Astrocyte (in vitro differentiated cells and primary cell): ENCODE data around the gene PEX14. TPM values are rescaled to one million over a fixed set of nuclear protein-coding genes. Genes with fewer than 3 reads are reported as not detected.

ENCODE experiments used
- DNase-seq: peaks from one replicate; pipeline ENCODE4 v3.0.0-alpha.2; 2010; ENCODE audit warnings: low read depth
- FAIRE-seq: peaks from 2 replicates; lab custom pipeline; 2011; peaks lifted over from hg19 to GRCh38; lab: Jason Lieb, UNC
- H2AFZ ChIP-seq: 2 replicates; pipeline ENCODE4 v1.6.0; 2012; ENCODE audit warnings: low read depth, low read length, inconsistent platforms
- H3K27ac ChIP-seq: 2 replicates; pipeline ENCODE4 v1.5.1; 2011; ENCODE audit warnings: low read depth, low read length, inconsistent platforms
- H3K27me3 ChIP-seq: 2 replicates; pipeline ENCODE4 v1.6.0; 2011; ENCODE audit warnings: low read length, inconsistent platforms; ENCODE audit not compliant: insufficient read depth
- H3K36me3 ChIP-seq: 2 replicates; pipeline ENCODE4 v1.5.1; 2011; ENCODE audit warnings: low read length, inconsistent platforms; ENCODE audit not compliant: insufficient read depth
- H3K4me1 ChIP-seq: 2 replicates; pipeline ENCODE4 v1.5.1; 2011; ENCODE audit warnings: low read length, inconsistent platforms; ENCODE audit not compliant: insufficient read depth
- H3K4me2 ChIP-seq: 2 replicates; pipeline ENCODE4 v1.6.0; 2012; ENCODE audit warnings: low read length, inconsistent platforms
- H3K4me3 ChIP-seq: 2 replicates; pipeline ENCODE4 v1.5.1; 2011; ENCODE audit warnings: low read depth, mild to moderate bottlenecking, low read length, inconsistent platforms; ENCODE audit not compliant: insufficient read depth
- H3K79me2 ChIP-seq: 2 replicates; pipeline ENCODE4 v1.6.0; 2012; ENCODE audit warnings: mild to moderate bottlenecking, low read length, inconsistent platforms; ENCODE audit not compliant: insufficient read depth
- H3K9ac ChIP-seq: 2 replicates; pipeline ENCODE4 v1.6.0; 2012; ENCODE audit warnings: mild to moderate bottlenecking, low read length, inconsistent platforms
- H3K9me3 ChIP-seq: 2 replicates; pipeline ENCODE4 v1.5.1; 2012; ENCODE audit warnings: low read depth, mild to moderate bottlenecking, low read length, inconsistent platforms; ENCODE audit not compliant: insufficient read depth
- H4K20me1 ChIP-seq: 2 replicates; pipeline ENCODE4 v1.6.0; 2012; ENCODE audit warnings: low read length, inconsistent platforms; ENCODE audit not compliant: insufficient read depth
- H3K27ac Mint-ChIP-seq: one replicate; pipeline ENCODE4 v1.8.0; 2021; ENCODE audit warnings: mild to moderate bottlenecking, mixed read lengths; ENCODE audit not compliant: unreplicated experiment
- H3K27me3 Mint-ChIP-seq: one replicate; pipeline ENCODE4 v1.8.0; 2021; ENCODE audit warnings: low read depth, mixed read lengths; ENCODE audit not compliant: unreplicated experiment
- H3K36me3 Mint-ChIP-seq: one replicate; pipeline ENCODE4 v1.8.0; 2021; ENCODE audit warnings: low read depth, mixed read lengths; ENCODE audit not compliant: unreplicated experiment
- H3K4me1 Mint-ChIP-seq: one replicate; pipeline ENCODE4 v1.8.0; 2021; ENCODE audit warnings: low read depth, mixed read lengths; ENCODE audit not compliant: unreplicated experiment
- H3K4me3 Mint-ChIP-seq: one replicate; pipeline ENCODE4 v1.8.0; 2021; ENCODE audit warnings: mild to moderate bottlenecking, moderate library complexity, mixed read lengths; ENCODE audit not compliant: unreplicated experiment
- H3K9me3 Mint-ChIP-seq: one replicate; pipeline ENCODE4 v1.8.0; 2021; ENCODE audit warnings: mild to moderate bottlenecking, mixed read lengths; ENCODE audit not compliant: unreplicated experiment
- CTCF ChIP-seq: IDR thresholded peaks from 2 replicates; pipeline ENCODE4 v1.5.1; 2011; ENCODE audit warnings: low read depth, mild to moderate bottlenecking, inconsistent platforms, low read length, moderate library complexity; ENCODE audit not compliant: insufficient read depth
- EZH2 ChIP-seq: IDR thresholded peaks from 2 replicates; pipeline ENCODE4 v1.6.1; 2012; ENCODE audit warnings: mild to moderate bottlenecking, low read length, inconsistent platforms; ENCODE audit not compliant: insufficient read depth
- total RNA-seq: library from RNA; stranded (reverse); gene quantifications from 2 replicates; pipeline ENCODE4 v1.2.1, GENCODE V29; 2021

Gene PEX14
- total RNA-seq, 1 donor from 2014 or later = 23.3 TPM

GRCh38 chr1:10433790-10434189, 41.0 kb upstream of the PEX14 start:
- Histone ChIP-seq H3K4me3 (no peak overlapping the region), H3K4me2 (no peak overlapping the region), H2AFZ (no peak overlapping the region), H3K4me1 (peaks cover 12% of the 10 kb centered on the region), H3K9me3 (no peaks in the 10 kb centered on the region), H4K20me1 (no peaks in the 10 kb centered on the region), H3K27ac (no peak overlapping the region), H3K9ac (no peak overlapping the region), H3K79me2 (peaks cover 13% of the 10 kb centered on the region), H3K27me3 (no peaks in the 10 kb centered on the region), H3K36me3 (no peaks in the 10 kb centered on the region)
- DNase-seq (no peak), FAIRE-seq (no peak)
- Mint-ChIP-seq H3K27ac (no peak overlapping the region), H3K36me3 (no peaks in the 10 kb centered on the region), H3K27me3 (no peaks in the 10 kb centered on the region), H3K4me1 (peaks cover 8% of the 10 kb centered on the region), H3K4me3 (no peak overlapping the region), H3K9me3 (no peaks in the 10 kb centered on the region)
- no peak for TF ChIP-seq CTCF
- TF ChIP-seq EZH2 = no peak

- H3K27me3 ChIP-seq = no peaks in the 10 kb centered on the region
- Mint-ChIP-seq H3K36me3 (no peaks in the 10 kb centered on the region), H3K4me3 (no peak overlapping the region), H3K27ac (no peak overlapping the region), H3K27me3 (no peaks in the 10 kb centered on the region), H3K9me3 (no peaks in the 10 kb centered on the region), H3K4me1 (peaks cover 8% of the 10 kb centered on the region)
- H3K36me3 ChIP-seq = no peaks in the 10 kb centered on the region
- no peak overlapping the region for H3K9ac ChIP-seq
- H3K79me2 ChIP-seq = peaks cover 13% of the 10 kb centered on the region
- TF ChIP-seq EZH2 = no peak
- no peak for TF ChIP-seq CTCF
- no peaks in the 10 kb centered on the region for H4K20me1 ChIP-seq
- no peak for DNase-seq
- H3K4me3 ChIP-seq = no peak overlapping the region
- no peaks in the 10 kb centered on the region for H3K9me3 ChIP-seq
- peaks cover 12% of the 10 kb centered on the region for H3K4me1 ChIP-seq
- FAIRE-seq = no peak
- H2AFZ ChIP-seq = no peak overlapping the region
- no peak overlapping the region for H3K4me2 ChIP-seq
- no peak overlapping the region for H3K27ac ChIP-seq
Observed at GRCh38 chr1:10434590-10434989, 40.2 kb upstream of the PEX14 start.

GRCh38 chr1:10437052-10437451, 37.7 kb upstream of the PEX14 start:
- Histone ChIP-seq H3K27me3 (no peaks in the 10 kb centered on the region), H3K4me1 (no peaks in the 10 kb centered on the region), H3K4me2 (no peak overlapping the region), H3K27ac (no peak overlapping the region), H3K36me3 (no peaks in the 10 kb centered on the region), H2AFZ (no peak overlapping the region), H4K20me1 (no peaks in the 10 kb centered on the region), H3K9me3 (no peaks in the 10 kb centered on the region), H3K9ac (no peak overlapping the region), H3K4me3 (no peak overlapping the region), H3K79me2 (peaks cover 6% of the 10 kb centered on the region)
- H3K4me1 Mint-ChIP-seq = peaks cover 8% of the 10 kb centered on the region
- TF ChIP-seq CTCF = no peak
- TF ChIP-seq EZH2 = no peak
- no peaks in the 10 kb centered on the region for H3K27me3 Mint-ChIP-seq
- no peak overlapping the region for H3K27ac Mint-ChIP-seq
- H3K9me3 Mint-ChIP-seq = no peaks in the 10 kb centered on the region
- no peak overlapping the region for H3K4me3 Mint-ChIP-seq
- H3K36me3 Mint-ChIP-seq = peaks cover 1% of the 10 kb centered on the region
- DNase-seq (no peak), FAIRE-seq (no peak)
